ENCODE measurements around the gene WNT1.

WNT1 gene

DNA sequence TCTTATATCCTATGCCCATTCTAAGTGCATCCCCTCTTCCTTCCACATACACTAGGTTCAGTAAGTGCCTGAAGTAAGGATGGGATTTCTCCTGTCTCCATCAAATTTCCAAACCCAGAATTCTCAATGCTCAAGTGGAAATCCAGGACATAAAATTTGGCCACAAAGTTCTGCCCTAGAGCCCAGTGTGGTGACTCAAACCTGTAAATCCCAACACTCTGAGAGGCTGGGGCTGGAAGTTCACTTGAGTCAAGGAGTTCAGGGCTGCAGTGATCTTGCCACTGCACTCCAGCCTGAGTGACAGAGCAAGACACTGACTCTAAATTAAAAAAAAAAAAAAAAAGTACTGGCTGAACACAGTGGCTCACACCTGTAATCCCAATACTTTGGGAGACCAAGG, 16.3 kb upstream of the WNT1 start:
- DNase-seq: no peak

DNA sequence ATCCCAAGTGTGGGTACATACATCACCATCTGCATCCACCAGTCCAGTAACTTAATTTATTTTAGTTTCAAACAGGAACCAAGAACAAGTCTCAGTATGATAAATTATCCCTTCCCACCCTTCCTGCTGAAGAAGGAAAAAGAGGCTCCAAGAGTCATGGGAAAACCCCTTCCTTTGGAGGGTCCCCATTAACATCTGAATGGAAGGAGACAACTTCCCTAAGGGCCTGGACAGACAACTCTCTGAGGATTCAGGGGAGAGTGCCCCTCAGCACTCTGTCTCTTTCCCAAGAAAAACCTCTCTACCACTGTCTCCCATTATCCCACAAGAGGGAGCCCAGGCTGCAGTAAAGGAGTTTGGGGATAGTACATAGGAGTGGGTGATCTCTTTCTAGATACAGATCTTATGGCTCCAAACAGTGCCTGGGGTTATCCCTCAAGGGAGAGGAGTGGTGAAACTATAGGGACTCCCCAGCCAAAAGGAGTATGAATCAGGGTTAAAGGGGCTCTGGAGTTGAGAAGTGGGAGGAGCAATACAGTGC, 12.8 kb upstream of the WNT1 start:
- no peak for DNase-seq

DNA sequence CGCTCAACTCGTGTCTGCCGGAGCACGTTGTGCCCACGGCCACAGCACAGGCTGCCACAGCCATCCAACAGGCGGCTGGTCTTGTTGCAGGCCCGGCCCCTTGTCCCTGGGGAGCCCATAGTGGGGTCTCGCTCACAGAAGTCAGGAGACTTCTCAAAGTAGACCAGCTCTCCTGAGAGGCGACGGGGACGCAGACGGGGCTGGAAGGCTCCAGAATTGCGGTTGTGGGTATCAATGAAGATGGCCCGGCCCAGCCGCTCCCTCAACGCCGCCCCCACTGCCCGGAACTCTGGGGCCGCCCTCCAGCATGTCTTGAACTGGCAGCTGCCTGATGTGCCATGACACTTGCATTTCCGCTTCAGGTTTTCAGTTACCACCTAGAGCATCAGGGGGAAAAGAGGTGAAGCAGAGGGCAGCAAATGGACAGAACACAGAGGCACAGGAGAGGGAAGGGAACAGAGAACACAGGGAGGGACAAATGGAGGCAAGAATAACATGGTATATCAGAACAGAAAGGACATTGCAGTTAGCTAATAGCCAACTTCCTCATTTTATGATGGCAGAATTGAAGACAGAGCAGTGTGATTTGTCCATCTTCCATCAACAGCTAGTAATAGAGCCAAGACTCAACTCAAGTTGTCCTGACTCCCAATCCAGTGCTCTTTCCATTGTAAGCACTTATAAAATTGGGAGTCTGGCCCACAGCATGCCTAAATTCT, 11.8 kb upstream of the WNT1 start:
- DNase-seq: no peak

DNA sequence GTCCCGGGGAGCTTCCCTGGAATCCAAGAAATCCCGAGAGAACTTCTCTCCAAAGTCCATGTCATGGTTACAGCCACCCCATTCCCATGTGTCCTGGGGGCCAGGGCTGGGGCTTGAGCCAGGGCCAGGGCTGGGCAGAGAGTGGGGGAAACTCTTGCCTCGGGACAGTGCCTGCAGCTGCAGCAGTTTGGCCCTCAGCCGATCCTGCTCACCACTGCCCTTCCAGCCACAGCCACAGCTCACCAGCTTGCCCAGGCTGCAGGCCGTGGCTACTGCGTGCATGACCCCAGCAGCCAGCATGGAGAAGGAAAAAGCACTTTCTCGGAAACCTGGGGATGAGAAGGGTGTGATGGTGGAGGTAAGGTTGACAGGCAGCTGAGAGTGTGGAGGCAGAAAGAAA, 10.1 kb upstream of the WNT1 start:
- DNase-seq: no peak

DNA sequence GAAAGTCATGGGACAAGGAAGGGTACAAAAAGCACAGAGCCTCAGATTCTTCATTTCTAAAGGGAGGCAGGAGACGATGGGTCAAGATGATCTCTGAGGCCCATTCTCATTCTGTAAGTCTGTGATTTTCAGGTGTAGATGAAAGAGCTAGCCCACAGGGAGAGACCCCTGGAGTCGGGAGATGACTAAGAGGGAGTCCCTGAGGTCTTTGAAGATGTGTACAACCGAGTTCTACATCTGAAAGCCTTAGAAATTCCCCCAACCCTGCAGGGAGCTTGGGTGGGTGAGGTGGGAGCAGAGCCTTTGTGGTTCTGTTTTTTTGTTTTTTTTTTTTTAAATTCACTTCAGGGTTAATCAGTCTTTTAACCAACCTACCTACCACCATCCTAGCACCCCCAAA, 9.7 kb upstream of the WNT1 start:
- DNase-seq: no peak

DNA sequence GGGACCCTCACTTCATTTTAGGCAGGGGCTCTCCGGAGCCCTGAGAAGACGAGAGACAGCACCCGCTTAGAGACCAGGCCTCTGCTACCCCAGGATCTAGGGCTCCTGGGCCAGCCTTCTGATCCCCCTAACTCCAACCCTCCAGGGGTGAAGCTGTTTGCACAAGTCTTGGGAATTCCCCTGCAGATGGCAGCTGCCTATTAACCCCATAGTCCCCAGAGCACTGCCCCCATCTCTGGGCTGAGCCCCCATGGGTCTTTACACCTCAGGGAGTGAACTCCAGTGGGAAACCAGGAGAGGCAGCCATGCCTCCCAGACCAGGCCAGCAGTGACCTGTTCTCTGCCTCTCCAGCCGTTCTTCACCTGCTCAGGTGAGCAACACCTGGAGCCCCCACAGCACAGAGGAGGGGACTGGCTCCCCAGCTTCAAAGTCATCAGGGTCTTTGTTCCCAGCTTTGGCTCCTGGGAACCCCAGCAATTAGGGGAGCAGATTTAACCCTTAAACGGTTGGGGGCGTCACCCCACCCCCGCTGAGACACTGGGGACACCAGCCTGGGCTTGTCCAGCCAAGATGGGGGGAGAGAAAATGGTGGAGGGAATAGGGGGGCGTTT, 8.9 kb upstream of the WNT1 start:
- no peak for DNase-seq

DNA sequence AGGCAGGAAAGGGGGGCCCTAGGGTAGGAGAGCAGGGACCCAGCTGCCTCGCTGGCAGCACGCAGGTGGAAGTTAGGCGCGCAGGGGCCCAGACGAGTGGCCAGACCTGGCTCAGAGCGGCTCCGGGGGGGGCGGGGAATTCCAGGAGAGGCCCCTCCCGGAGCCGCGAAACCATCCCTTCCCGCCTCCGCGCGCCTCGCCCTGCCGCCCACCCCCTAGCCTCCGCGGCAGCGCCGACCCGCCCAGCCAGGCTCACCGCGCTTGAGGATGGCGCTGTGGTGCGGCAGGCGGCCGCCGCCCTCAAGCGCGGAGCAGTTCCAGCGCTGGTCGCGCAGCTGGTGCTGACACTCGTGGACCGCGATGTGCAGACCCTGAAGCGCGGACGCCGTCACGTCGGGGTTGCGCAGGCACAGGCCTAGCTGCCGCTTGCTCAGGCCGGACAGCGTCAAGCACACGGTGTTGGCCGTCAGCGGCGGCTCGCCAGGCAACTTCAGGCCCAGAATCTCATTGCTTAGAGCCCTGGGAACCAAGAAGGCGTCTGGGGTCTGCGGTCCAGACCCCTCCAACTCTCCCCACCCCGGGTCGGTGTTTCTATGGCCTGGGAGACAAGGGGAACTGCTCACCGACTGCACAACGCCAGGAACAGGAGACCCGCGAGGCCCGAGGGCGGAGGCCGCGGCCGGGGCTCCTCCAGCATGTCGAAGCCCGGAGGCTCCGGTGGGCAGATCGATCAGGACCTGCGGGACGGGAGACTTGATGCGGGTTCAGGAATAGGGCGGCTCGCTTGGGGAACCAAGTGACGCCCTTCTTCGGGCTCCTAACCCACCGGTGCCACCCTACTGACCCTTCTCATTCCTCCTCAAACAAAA, 8.1 kb upstream of the WNT1 start:
- DNase-seq: peak; percentile 23

DNA sequence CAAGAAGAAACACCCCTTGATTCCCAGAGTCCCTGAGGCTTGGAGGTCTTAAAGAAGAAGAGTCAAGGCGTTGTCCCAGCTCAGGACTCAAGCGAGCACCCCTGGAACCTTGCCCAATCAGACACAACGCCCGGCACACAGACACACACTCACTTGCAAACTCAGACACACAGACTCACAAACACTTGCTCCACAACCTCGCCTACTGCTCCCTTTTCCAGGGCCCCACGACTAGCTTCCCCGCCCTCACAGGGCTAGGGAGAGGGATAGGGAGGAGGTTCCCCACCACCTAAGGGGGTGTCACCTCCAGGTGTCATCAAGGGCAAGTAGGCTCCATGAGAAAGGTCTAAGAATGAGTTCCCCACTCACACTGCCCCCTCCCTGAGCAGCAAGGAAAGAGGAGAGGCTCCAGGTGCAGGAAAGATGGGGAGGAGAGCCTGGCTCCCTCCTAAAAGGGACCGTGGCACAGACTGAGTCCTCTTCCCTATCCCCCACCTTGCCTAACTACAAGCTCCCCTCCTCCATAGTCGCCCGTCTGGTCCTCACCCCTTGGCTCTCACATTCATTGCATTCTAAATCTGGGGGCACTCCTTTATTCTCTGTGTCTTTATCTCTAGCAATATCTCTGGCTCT, 7.3 kb upstream of the WNT1 start:
- DNase-seq: no peak

DNA sequence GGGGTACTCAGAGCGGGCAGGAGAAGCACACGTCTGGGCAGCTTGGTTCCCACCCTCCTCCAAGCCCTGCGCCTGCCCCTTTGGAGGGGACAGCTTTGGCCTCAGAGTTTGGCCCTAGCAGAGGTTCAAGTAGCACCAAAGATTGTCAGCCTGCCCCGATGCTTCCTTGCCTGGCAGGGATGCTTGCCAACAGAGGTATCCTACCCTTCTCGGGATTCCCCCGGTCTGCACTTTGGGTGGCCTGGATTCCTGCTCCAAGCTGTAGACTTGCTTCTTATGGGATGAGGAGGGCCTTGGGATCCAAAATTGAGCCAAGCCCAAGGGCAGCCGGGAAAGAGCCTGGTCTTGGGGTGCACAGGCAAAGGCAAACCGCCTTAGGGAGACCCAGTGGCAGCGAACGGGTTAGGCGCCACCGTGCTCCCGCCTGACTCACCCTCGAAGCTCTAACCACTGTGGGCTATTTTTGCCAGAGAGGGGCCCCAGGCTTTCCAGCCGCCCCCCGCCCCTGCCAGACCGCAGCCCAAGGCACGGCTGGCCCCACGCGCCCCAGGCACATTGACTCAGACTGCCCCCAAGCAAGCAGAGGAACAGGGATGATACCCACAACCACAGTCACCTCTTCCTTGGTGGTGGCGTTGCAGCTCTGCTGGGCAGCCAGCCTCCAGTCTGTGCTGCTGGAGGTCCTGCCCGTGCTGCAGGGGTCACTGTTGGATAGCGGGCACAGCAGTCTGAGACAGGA, 5.7 kb upstream of the WNT1 start:
- no peak for DNase-seq

DNA sequence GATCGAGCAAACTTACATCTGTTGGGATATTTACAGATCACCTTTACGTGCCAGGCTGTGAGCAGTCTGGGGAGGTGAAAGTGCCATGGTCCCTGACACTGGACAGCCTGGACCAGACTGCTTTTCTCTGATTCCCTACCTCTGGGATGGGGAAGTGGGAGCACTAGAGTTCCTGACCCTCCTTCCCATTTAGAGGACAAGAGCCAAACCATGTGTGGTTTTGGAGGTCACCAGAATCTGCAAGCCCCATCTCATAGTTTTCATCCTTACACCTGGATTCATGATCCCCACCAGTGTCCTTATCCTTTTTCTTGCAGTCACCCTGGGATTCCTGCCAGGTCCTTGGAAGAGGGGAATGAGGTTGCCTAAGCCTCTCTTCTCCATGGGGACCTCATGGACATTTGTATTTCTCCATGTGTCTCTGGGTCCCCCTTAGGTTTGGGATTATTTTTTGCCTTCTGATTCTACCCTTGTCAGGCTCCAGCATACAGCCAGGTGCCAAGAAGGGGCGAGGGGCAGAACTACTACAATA, 5.1 kb upstream of the WNT1 start:
- DNase-seq: no peak

DNA sequence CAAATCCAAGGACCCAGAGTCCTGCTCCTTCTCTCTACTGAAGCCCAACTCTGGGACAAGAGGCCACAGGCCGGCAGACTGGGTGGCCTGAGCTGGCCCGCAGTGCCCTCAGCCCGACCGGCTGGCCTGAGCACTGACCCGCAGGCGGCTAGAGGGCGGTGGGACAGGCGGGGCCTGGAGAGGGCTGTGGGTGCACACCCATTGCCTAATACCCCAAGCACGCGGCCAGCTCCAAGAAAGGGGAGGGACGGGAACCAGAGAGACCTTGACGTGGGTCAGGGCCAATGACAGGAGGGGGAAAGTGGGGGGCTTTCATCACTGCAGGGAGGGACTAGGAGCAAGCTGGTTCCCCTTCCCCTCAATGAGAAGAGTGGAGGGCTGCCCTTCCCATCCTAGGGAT, 4.6 kb upstream of the WNT1 start:
- DNase-seq: no peak

DNA sequence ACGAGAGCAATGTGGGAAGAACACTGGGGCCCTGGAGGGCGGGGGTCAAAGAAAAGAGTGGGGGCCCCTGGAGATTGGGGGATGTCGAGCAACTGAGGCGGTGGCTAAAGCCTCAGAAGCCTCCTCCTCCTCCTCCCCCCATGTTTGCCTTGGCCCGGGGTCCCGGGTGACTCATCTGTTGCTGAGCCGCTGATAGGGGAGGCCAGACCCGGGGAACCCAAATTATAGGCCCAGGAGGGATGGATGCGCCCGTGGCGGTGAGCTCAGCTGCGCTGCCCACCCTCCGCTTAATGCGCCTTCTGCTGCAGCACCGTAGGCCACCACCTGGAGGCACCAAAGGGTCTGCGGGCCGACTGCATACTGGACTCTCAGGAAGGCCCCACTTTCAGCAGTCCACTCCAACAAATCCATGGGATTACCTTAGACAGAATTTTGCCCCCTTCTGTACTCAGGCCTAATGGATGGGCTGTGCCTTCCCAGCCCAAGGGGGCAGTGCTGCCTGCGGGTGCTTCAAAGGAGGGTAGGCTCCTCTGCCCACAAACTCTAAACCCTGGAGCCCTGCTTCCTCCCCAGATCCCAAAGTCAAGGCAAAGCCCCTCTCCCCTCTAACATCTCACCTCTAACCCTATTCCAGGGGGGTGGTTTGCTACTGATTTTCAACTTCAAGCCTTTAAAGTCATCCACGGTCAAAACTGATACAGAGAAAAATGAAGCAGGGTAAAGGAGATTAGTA, 4.0 kb upstream of the WNT1 start:
- DNase-seq: peak; percentile 29

DNA sequence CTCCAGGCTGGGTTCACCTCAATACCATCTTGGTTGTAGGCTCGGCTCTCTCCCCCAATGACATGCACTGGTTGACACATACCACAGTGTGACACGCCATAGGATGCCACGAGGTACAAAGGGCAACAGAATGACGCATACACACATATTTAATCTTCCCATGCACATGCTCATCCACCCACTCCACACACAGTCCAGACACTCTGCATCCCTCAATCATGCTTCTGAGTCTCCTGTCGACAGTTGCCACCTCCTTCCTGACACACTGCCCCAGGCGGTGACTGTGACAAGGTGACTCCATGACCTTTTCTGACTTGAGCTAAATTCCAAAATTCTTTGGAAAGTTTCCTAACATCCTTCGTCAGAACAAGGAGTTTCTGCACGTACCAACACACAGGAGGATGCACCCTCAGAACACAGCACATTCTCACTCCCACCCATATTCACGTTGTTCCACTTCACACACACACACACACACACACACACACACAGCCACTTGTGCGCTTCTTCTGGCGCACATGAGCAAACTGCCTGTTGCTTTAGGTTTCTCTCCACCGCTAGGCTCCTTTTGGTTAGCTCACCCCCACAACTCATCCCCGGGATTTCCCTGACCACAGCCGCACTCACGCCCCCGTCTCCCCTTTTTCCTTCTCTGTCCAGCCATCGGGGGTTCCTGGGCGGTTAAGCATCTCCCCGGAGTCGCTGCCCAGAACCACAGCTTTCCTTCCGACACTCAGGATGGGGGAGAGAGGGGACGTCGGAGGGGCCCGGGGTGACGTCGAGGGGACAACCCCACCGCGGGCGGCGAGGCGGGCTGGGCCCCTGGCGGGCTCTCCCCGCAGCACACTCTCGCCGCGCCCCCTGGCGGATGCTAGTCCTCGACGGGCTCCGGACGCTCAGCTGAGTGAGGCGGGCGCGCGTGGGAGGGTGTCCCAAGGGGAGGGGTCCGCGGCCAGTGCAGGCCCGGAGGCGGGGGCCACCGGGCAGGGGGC, 536 bp upstream of the WNT1 start:
- DNase-seq: peak; percentile 80

DNA sequence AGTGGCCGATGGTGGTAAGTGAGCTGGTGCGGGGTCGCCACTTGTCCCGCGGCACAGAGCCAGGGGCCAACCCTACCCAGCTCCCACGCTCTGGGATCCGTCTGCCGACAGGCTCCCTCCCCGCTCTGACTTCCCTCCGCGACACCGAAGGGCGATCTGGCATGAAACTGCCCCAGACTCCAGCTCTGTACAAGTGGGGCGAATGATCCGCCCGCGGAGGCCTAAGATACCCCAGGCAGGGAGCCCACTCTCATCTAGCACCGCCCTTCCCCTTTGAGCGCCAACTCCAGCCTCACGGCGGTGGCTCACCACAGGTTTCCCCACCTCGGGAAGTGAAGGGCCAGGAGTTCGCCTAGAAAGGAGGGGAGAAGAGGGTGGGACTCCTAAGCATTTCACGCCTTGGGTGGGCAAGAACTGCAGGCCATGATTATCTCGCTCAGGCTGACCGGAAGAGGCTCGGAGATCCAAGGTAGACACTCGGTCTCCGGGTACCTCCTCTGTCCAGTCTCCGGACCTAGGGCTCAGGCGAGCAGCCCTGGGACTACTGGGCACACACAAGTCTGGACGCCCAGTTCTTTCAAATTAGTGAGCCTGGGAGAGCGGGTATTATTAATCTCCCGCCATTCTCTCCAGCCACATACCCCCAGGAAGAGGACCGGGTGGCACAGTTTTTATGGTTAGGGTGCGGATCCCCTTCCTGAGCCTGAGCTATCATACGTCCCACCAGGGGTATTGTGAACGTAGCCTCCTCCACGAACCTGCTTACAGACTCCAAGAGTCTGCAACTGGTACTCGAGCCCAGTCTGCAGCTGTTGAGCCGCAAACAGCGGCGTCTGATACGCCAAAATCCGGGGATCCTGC, 849 bp downstream of the WNT1 start:
- DNase-seq: no peak

DNA sequence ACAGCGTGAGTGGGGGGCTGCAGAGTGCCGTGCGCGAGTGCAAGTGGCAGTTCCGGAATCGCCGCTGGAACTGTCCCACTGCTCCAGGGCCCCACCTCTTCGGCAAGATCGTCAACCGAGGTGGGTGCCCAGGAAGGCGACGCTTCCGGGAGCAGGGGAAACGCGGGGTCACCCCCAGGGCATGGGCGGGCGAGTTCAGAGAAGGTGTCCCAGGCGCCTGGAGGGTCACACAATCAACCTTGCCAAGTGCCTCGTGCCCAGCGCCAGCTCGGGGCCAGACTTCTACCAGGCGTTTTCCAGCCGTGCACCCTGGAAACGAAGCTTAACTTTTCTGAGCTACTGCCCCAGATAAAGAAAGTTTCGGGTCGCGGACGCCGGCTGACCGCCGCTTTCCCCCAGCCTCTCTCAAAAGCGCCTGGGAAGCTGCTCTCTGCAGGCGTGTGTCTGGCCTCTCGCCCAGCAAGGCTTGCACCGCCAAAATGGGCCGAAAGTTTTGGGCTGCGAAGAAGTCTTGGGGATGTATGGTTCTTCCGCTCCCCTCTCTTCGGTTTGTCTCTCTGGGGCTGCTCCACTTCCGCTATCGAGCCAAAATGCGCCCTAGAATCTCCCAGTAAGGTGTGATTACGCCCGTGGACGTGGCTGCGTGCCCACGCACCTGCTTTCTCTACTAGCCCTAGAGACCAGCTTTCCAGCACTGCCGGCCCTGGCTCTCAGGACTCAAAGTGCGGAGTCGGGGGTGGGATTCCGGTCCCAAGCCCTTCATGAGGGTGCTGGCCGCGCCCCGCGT, 1.7 kb downstream of the WNT1 start:
- peak; percentile 25 for DNase-seq

DNA sequence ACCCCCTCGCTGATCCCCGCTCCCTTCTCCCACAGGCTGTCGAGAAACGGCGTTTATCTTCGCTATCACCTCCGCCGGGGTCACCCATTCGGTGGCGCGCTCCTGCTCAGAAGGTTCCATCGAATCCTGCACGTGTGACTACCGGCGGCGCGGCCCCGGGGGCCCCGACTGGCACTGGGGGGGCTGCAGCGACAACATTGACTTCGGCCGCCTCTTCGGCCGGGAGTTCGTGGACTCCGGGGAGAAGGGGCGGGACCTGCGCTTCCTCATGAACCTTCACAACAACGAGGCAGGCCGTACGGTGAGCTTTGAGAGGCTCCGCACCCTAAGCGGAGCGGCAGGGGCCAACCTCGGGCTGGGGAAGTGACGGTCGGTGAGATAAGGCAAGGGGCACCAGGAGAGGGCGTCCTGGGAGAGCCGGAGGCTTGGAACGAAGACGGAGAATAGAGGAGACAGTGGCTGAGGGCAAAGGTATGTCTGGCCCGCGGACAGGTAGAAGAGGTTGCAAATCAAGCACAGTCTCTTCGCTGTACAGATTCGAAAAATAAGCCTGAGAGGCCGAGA, 2.3 kb downstream of the WNT1 start:
- DNase-seq: peak; percentile 14

DNA sequence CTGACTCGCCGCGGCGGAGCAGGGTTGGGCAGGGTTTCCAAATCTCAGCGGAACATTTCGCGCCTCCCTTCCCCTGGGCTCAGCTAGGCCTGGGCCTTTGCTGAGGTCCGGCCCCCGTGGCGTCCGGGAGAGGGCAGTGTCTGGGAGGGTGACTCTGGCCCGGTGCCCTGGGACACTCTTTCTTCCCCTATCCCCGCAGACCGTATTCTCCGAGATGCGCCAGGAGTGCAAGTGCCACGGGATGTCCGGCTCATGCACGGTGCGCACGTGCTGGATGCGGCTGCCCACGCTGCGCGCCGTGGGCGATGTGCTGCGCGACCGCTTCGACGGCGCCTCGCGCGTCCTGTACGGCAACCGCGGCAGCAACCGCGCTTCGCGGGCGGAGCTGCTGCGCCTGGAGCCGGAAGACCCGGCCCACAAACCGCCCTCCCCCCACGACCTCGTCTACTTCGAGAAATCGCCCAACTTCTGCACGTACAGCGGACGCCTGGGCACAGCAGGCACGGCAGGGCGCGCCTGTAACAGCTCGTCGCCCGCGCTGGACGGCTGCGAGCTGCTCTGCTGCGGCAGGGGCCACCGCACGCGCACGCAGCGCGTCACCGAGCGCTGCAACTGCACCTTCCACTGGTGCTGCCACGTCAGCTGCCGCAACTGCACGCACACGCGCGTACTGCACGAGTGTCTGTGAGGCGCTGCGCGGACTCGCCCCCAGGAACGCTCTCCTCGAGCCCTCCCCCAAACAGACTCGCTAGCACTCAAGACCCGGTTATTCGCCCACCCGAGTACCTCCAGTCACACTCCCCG, 3.0 kb downstream of the WNT1 start:
- DNase-seq: peak; percentile 47

All from effector CD4-positive, alpha-beta T cell (primary cell).